Rectal smooth muscle tissue (tissue), 1 donor: Measurements from ENCODE around the gene UGT1A9.

ENCODE experiments used
- H3K27ac ChIP-seq: one replicate; pipeline ENCODE4 v1.7.0; 2013; ENCODE audit warnings: low read depth, low read length, inconsistent platforms
- H3K27me3 ChIP-seq: one replicate; pipeline ENCODE4 v1.7.0; 2013; ENCODE audit warnings: low read length; ENCODE audit not compliant: control insufficient read depth, insufficient read depth
- H3K36me3 ChIP-seq: one replicate; pipeline ENCODE4 v1.7.0; 2013; ENCODE audit warnings: low read length; ENCODE audit not compliant: control insufficient read depth, insufficient read depth
- H3K4me1 ChIP-seq: one replicate; pipeline ENCODE4 v1.7.0; 2013; ENCODE audit warnings: low read length; ENCODE audit not compliant: control insufficient read depth, insufficient read depth
- H3K4me3 ChIP-seq: one replicate; pipeline ENCODE4 v1.7.0; 2013; ENCODE audit warnings: low read length
- H3K9ac ChIP-seq: one replicate; pipeline ENCODE4 v1.7.0; 2013; ENCODE audit warnings: low read length

UGT1A9 gene

DNA sequence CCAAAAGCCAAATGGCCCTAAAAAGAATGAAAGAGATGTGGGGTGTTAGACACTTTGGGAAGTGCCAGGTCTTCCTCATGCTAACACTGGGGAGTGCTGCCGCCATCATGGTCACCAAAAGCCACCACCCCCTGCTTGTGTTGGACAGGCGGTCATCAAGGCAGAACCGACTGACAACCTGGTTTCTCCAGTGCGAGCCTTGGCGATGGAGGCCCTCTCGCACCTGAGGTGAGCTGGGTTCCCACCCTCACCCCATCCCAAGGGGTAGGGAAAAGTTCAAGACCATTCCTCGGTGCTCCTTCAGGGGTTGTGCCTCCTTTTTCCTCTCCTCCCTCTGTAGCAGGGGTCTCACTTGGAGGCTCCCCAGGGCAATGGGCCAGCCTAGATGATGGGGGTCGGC, 140.0 kb downstream of the UGT1A9 start:
- Histone ChIP-seq H3K4me3 (no peak overlapping the region), H3K36me3 (no peaks in the 10 kb centered on the region), H3K27me3 (no peaks in the 10 kb centered on the region), H3K9ac (no peak overlapping the region), H3K27ac (no peak overlapping the region), H3K4me1 (no peaks in the 10 kb centered on the region)

GRCh38 chr2:233813236-233814055, 141.7 kb downstream of the UGT1A9 start:
- Histone ChIP-seq H3K27me3 (no peaks in the 10 kb centered on the region), H3K27ac (no peak overlapping the region), H3K9ac (no peak overlapping the region), H3K4me3 (no peak overlapping the region), H3K36me3 (no peaks in the 10 kb centered on the region), H3K4me1 (no peaks in the 10 kb centered on the region)

GRCh38 chr2:233814056-233814835, 142.5 kb downstream of the UGT1A9 start:
- no peak overlapping the region for H3K4me3 ChIP-seq
- no peak overlapping the region for H3K9ac ChIP-seq
- H3K36me3 ChIP-seq = no peaks in the 10 kb centered on the region
- no peaks in the 10 kb centered on the region for H3K4me1 ChIP-seq
- no peaks in the 10 kb centered on the region for H3K27me3 ChIP-seq
- no peak overlapping the region for H3K27ac ChIP-seq

DNA sequence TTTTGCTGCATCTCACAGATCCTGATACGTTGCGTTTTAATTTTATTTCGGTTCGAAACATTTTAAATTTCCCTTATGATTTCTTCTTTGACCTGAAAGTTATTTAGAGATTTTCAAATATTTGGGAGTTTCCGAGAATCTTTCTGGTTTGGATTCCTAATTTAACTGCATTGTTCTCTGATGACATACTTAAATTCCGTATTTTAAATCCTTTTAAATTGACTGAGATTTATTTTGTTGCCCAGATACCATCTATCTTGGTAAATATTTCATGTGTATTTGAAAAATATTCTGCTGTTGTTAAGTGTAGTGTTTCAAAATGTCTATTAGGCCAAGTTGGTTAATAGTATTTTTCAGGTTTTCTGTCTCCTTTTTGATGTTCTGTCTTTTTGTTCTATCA, 144.2 kb downstream of the UGT1A9 start:
- H3K27me3 ChIP-seq = no peaks in the 10 kb centered on the region
- H3K27ac ChIP-seq = no peak overlapping the region
- no peaks in the 10 kb centered on the region for H3K4me1 ChIP-seq
- H3K9ac ChIP-seq = no peak overlapping the region
- H3K4me3 ChIP-seq = no peak overlapping the region
- H3K36me3 ChIP-seq = no peaks in the 10 kb centered on the region

- Histone ChIP-seq H3K4me3 (no peak overlapping the region), H3K36me3 (no peaks in the 10 kb centered on the region), H3K4me1 (no peaks in the 10 kb centered on the region), H3K27me3 (no peaks in the 10 kb centered on the region), H3K9ac (no peak overlapping the region), H3K27ac (no peak overlapping the region)
Measured at GRCh38 chr2:233816334-233816733, 144.6 kb downstream of the UGT1A9 start.

- H3K9ac ChIP-seq = no peak overlapping the region
- H3K4me3 ChIP-seq = no peak overlapping the region
- no peaks in the 10 kb centered on the region for H3K27me3 ChIP-seq
- no peaks in the 10 kb centered on the region for H3K4me1 ChIP-seq
- no peaks in the 10 kb centered on the region for H3K36me3 ChIP-seq
- H3K27ac ChIP-seq = no peak overlapping the region
Measured at GRCh38 chr2:233816771-233817170, 145.1 kb downstream of the UGT1A9 start.

DNA sequence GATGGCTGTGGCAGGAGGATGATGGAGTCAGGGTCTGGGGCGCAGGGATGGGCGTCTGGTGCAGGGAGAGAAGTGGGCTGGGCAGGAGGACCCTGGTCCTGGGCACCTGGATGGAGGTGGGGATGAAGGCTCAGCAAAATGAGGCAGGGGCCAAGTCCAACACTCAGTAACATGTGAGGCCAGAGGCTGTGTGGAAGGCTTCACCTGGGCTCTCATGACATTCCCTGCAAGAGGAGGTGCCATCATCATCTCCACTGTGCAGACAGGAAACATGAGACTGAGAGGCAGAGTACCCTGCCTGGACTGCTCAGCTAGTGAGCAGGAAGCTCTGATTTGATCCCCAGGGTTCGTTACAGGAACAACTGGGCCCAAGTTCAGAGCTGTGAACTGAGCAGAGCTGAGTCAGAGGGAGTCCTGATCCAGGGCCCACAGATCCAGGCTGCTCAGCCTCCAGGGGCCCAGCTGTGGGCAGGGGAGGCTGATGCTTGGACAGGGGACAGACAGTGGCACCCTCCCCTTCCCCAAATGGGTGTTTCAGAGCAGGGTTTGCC, 145.7 kb downstream of the UGT1A9 start:
- H3K4me3 ChIP-seq = no peak overlapping the region

DNA sequence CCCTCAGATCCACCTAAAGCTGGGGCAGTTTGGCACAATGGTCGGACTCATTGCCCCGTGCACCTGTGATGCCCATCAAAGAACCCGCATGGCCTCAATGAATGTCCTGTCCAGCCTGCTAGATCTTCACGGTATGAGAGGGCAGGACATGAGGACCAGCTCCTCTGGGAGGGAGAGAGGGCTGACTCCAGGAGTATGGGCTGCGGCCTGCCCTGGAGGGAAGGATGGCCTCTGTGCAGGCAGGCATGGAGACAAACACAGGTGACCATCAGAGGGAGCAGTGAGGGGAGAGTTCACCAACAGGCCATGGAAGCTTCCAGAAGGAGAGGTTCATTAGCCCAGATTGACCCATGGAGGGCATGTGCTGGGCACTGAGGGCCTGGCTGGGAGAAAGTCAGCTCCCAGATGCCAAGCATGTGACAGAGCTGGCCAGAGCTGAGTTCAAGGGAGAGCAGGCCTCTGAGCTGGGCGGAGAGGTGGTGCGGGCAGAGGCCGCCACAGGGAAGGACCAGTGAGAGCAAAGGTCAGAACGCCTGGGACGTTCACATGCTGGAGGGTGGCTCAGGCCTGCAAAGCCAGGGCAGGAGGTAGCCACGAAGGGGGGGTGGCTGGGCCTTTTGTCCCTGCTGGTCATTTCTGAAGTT, 146.4 kb downstream of the UGT1A9 start:
- H3K4me3 ChIP-seq = no peak overlapping the region
- no peak overlapping the region for H3K27ac ChIP-seq
- H3K4me1 ChIP-seq = no peaks in the 10 kb centered on the region
- H3K27me3 ChIP-seq = no peaks in the 10 kb centered on the region
- H3K9ac ChIP-seq = no peak overlapping the region
- H3K36me3 ChIP-seq = no peaks in the 10 kb centered on the region

More for the DNA sequence above, 145.7 kb downstream of the UGT1A9 start:
- H3K27ac ChIP-seq = no peak overlapping the region
- H3K4me1 ChIP-seq = no peaks in the 10 kb centered on the region
- no peaks in the 10 kb centered on the region for H3K36me3 ChIP-seq
- H3K27me3 ChIP-seq = no peaks in the 10 kb centered on the region
- H3K9ac ChIP-seq = no peak overlapping the region

GRCh38 chr2:233818639-233819621, 147.2 kb downstream of the UGT1A9 start:
- Histone ChIP-seq H3K9ac (no peak overlapping the region), H3K4me1 (no peaks in the 10 kb centered on the region), H3K27me3 (no peaks in the 10 kb centered on the region), H3K27ac (no peak overlapping the region), H3K36me3 (no peaks in the 10 kb centered on the region), H3K4me3 (no peak overlapping the region)

- Histone ChIP-seq H3K9ac (no peak overlapping the region), H3K27me3 (no peaks in the 10 kb centered on the region), H3K36me3 (no peaks in the 10 kb centered on the region), H3K27ac (no peak overlapping the region), H3K4me3 (no peak overlapping the region), H3K4me1 (no peaks in the 10 kb centered on the region)
Measured at GRCh38 chr2:233819884-233820773, 148.4 kb downstream of the UGT1A9 start.

- no peaks in the 10 kb centered on the region for H3K27me3 ChIP-seq
- no peak overlapping the region for H3K27ac ChIP-seq
- H3K4me3 ChIP-seq = no peak overlapping the region
- no peaks in the 10 kb centered on the region for H3K4me1 ChIP-seq
- H3K36me3 ChIP-seq = no peaks in the 10 kb centered on the region
- no peak overlapping the region for H3K9ac ChIP-seq
Measured at GRCh38 chr2:233820774-233821105, 149.0 kb downstream of the UGT1A9 start.
